GM12874 (cell line): ENCODE results near the gene DCLK1.

Experiments
- CTCF ChIP-seq: IDR thresholded peaks from 2 replicates; pipeline ENCODE4 v1.5.1; 2011; ENCODE audit warnings: low read depth, mild to moderate bottlenecking, control low read depth, low read length, moderate library complexity; ENCODE audit not compliant: insufficient read depth

Gene DCLK1

GRCh38 chr13:36014763-36015162, 116.4 kb downstream of the DCLK1 start:
- no peak for TF ChIP-seq CTCF

DNA sequence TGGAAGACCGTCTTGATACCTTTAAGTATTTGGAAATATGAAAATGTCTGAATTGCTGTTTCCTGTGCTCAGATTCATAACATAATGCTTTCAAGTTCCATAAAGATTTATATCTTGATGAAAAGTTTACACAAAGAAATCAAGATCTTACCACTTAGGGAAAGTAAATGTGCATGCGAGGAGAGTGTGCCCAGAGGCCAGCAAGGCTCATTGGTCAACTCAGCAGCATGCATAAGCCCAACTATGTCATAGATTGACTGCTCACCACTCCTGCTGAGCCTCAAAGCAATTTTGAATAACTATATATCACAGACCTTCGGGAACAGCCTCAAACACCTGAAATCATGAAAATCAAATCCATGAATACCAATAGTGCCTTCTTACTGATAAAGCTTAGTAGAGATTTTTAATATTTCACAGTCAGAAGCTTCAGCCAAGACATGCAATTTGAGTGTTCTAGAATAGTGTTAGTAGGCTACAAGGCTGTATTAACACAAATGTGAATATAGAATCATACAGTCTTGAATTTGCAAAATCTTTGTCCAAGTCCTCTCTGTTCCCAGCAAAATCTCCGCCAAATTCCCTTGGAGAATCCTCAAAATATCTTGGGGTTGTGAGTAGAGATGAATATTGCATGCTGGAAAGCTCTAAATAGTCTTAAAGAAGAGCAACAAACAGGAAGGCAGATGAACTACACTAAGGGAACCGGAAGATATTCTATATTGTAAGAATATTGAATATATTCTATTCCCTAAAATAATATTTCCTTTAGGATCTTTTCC, 124.1 kb downstream of the DCLK1 start:
- no peak for TF ChIP-seq CTCF

- TF ChIP-seq CTCF, result no peak
Measured at GRCh38 chr13:36006347-36006746, 124.8 kb downstream of the DCLK1 start.

GRCh38 chr13:36001561-36001960, 129.6 kb downstream of the DCLK1 start:
- TF ChIP-seq CTCF, result no peak

GRCh38 chr13:36000028-36000427, 131.2 kb downstream of the DCLK1 start:
- TF ChIP-seq CTCF, result no peak

GRCh38 chr13:35996360-35996759, 134.8 kb downstream of the DCLK1 start:
- TF ChIP-seq CTCF, result no peak

DNA sequence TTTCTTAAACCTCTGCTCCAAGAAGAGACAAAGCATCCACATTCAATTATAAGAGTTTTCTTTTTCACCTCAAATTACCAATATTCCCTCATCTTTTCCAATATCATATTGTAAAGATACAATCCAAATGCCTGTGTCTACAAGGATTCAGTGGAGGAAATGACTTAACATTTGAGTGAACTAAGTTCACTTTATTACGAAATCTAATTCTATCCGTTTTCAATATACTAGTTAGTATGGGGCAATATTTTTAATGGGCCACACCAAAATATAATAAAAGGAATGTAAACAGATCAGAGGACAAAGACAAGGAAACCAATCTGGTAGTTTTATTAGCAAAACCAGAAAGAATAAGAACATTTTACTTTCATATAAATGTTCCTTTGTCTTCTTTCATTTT, 136.0 kb downstream of the DCLK1 start:
- no peak for TF ChIP-seq CTCF
